ENCODE data around the gene ALG1L2.
"Not testable (repeated sequence)": the region's sequence is repeated elsewhere in the genome, so short reads cannot be mapped to it uniquely, and the experiment has no call there.

ALG1L2 gene, protein sequence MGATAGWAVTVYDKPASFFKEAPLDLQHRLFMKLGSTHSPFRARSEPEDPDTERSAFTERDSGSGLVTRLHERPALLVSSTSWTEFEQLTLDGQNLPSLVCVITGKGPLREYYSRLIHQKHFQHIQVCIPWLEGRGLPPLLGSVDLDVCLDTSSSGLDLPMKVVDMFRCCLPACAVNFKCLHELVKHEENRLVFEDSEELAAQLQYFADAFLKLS

DNA sequence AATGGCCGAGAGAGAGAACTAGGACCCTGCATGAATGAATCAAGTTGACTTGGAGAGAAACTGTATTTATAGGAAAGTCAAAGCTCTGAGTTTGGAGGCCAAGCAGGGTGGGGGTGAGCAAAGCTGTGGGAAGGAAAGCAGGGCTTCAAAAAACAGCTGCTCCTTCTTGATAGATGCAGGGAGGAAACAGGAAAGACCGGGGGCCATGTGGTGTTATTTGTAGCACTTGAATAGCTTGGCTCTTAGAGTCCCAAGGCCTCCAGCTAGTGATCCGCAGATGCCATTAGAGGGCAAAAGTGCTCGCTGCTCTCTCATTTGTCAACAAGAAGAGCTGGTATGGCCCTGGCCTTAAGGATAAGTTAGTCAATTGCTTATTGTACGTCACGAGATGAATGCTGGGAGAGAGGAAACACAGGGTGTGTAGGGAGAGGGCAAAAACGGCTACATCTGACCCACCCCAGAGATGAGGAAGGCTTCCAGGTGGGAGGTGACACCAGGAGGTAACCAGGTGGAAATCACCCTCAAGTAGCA is at the start of gene ALG1L2:
Gene ALG1L2 (plus strand): TSS at position 481 of the 531 bp plus-strand sequence. CDS start 186 bp downstream, outside the sequence.
- DNase-seq: no peak

DNA sequence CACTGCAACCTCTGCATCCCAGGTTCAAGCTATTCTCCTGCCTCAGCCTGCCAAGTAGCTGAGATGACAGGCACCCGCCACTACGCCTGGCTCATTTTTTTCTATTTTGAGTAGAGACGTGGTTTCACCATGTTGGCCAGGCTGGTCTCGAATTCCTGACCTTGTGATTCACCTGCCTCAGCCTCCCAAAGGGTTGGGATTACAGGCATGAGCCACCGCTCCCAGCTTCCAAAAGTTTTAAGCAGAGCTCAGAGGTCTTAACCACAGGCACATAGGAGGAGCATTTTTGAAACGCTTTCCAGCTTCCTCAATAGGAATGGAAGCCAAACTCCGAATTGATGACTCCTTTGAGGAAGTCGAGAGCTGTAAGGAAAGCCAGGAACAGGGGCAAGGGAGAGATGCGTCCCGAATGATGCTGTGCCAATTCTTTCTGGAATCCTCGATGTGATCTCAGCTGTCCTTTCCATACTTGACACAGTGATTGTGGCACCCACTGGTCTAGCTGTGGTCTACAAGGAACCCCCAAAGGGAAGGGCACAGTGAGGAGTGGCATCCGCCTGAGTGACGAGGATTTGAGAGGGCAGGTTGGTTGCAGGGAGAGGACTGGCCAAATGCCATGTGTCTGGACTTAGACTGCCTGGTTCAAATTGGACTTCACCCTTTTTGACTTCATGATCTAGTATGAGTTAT is 44.4 kb upstream of the ALG1L2 start:
- not testable (repeated sequence) for DNase-seq

DNA sequence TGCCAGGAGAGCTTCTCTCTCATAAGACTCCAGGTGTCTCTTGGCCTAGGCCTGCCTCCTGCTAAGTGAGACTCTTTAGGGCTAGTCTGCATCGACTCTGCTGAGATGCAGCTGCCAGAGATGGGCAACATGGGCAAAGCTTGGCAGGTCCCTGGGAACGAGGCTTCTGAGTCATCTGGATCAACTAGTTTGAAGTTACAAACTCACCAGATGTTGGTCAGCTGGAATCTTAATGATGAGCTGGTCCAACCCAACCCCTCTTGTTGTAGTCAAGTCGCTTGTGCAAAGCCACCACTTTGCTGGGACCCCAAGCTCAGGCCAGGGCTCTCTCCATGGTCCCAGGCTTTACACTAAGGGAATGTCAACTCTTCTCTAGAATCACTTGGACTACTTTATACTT is 38.9 kb upstream of the ALG1L2 start:
- not testable (repeated sequence) for DNase-seq

DNA sequence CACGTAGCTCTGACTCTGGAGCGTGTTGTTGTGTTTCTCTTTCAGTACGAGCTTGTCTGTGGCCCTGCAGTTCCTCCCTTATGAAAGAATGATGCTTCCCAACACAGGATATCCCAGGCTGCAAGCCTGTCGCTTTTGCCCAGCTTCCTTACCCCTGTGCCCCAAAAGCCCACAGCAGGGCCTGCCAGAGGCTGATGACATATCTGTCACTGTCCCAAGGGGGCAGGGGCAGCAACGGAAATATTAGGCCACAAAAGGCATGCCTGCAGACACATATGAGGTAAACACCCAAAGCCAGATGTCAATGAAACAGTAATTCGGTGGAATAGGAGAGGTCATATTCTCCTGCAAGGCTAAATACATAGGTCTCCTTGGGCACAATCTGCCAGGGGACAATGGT is 38.0 kb upstream of the ALG1L2 start:
- DNase-seq: not testable (repeated sequence)

DNA sequence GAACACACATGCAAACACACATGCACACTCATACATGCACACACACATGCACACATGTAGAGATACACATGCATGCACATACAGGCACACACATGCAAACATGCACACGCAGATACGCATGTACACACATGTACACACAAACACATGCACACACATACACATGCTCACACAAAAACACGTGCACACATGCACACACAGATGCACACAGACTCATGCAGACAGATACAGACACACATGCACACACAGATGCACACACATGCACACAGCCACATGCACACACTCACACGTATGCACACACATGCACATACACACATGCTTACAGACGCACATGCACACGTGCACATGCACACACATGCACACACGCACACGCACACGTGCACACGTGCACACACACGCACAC is 37.3 kb upstream of the ALG1L2 start:
- DNase-seq: no peak

DNA sequence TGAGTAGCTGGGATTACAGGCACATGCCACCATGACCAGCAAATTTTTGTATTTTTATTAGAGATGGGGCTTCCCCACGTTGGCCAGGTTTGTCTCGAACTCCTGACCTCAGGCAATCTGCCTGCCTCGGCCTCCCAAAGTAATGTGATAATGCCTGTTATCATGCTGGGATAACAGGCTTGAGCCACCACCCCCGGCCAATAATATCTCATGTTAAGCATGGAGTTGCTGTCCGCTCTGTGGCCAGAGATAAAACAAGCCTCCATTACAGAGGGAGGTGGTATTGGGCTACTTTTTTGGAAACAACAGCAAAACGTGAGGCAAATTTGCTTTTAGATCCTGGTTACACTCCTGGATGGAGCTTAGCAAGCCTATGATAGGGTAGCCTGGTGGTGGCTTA is 32.9 kb upstream of the ALG1L2 start:
- DNase-seq: no peak

DNA sequence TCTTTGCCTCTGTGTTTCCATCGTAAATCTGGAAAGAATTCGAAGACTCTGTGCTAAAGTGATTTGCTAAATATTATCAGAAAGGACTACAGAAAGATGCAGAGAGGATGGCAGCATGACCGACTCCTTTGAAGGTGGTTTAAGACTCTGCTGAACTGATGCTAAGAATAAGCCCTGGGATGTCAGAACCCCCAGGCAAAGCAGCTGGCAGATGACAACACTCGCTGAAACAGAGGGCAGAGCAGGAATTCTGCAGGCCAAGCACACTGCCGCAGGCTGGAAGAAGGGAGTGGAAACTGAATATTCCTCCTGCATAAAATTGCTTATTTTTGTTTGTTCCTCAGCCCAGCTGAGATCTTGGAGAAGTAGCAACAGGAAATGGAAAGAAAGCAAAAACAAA is 29.3 kb upstream of the ALG1L2 start:
- DNase-seq: not testable (repeated sequence)

DNA sequence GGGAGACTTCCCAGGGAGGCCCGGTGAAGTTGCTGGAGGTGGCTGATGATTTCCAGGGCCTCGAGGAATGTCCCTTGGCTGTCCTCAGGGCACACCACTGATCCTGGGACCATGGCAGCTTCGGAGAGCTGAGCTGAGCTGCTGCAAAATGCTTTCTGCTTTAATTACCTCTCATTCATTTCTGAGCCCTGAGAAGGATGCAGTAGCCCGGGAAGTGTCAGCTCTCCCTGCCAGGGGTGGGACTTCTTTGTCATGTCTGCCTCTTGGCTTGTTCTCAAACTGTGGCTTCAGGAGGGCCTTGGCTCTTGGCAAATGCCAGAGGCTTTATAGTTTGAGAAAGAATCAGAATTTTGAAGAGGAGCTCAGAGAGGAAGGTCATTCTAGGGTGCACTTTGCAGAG is 28.7 kb upstream of the ALG1L2 start:
- not testable (repeated sequence) for DNase-seq

DNA sequence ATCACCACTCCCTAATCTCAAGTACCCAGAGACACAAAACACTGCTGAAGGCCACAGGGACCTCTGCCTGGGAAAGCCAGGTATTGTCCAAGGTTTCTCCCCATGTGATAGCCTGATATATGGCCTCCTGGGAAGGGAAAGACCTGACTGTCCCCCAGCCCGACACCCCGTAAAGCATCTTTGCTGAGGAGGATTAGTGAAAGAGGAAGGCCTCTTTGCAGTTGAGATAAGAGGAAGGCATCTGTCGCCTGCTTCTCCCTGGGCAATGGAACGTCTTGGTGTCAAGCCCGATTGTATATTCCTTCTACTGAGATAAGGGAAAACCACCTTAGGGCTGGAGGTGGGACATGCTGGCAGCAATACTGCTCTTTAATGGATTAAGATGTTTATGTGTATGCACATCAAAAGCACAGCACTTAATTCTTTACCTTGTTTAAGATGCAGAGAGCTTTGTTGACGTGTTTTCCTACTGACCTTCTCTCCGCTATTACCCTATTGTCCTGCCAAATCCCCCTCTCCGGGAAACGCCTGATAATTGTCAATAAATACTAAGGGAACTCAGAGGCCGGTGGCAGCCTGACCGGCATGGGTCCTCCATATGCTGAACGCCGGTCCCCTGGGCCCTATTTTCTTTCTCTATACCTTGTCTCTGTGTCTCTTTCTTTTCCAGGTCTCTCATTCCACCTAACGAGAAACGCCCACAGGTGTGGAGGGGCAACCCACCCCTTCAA is 23.9 kb upstream of the ALG1L2 start:
- DNase-seq: not testable (repeated sequence)

DNA sequence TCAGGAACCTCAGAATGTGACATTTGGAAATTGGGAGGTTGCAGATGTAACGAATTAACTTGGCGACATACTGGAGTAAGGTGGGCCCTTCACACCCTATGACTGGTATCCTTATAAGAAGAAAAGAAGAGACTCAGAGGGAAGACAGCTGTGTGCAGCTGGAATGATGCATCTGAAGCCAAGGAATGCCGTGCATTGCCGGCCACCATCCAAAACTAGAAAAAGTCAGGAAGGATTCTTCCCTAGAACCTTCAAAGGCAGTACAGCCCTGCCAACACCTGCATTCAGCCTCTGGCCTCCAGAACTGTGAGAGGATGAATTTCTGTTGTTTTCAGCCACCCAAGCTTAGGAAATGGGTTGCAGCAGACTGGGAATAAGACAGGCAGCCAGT is 23.4 kb upstream of the ALG1L2 start:
- not testable (repeated sequence) for DNase-seq

DNA sequence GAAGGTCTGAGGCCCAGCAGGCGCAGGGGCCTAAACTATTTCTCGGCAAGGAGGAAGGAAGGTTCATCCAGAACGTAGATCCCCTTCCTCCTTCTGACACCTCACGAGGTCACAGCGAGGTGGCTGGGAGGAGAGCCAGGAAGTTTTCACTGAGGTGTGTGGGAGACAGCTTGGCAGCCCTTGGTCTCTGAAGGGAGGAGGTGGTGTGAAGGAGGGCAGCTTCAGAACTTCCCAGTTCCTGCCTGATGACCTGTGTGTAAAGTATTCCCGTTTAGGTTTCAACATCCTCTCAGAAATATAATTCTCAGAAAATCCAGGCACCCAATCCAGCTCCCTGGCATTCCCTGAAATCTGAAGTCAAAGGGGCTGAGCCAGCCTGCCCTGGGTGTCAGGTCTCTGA is 22.9 kb upstream of the ALG1L2 start:
- DNase-seq: not testable (repeated sequence)

DNA sequence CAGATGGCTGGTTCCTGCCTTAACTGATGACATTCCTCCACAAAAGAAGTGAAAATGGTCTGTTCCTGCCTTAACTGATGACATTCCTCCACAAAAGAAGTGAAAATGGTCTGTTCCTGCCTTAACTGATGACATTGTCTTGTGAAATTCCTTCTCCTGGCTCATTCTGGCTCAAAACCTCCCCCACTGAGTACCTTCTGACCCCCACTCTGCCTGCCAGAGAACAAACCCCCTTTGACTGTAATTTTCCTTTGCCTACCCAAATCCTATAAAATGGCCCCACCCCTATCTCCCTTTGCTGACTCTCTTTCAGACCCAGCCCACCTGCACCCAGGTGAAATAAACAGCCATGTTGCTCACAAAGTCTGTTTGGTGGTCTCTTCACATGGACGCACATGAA is 22.5 kb upstream of the ALG1L2 start:
- DNase-seq: not testable (repeated sequence)

DNA sequence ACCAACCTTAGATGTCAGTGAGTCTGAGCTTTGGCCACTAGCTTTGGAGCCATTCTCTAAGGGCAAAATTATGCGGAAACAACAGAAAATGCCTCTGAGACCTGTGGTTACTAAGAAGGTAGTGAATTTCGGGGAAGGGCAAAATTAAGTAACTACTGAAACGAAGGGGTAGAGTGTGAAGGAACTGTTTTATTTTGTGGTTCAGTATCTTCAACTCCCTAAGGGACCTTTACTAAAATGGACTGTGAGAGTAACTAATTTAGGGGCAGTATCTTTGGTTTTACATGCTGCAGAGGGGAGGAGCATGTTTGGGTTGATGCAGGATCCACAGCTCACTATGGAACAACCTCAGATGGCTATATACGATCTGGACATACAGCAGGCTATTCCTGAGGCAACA is 8.0 kb upstream of the ALG1L2 start:
- no peak for DNase-seq

DNA sequence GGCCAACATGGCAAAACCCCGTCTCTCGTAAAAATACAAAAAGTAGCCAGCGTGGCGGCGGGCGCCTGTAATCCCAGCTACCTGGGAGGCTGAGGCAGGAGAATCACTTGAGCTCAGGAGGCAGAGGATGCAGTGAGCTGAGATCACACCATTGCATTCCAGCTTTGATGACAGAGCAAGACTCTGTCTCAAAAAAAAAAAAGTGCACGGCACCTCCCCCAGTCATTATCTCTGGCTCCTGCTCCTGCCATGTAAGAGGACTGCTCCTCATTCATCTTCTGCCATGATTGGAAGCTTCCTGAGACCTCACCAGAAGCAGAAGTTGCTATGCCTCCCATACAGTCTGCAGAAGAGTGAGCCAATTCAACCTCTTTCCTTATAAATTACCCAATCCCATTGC is 4.0 kb upstream of the ALG1L2 start:
- DNase-seq: no peak

DNA sequence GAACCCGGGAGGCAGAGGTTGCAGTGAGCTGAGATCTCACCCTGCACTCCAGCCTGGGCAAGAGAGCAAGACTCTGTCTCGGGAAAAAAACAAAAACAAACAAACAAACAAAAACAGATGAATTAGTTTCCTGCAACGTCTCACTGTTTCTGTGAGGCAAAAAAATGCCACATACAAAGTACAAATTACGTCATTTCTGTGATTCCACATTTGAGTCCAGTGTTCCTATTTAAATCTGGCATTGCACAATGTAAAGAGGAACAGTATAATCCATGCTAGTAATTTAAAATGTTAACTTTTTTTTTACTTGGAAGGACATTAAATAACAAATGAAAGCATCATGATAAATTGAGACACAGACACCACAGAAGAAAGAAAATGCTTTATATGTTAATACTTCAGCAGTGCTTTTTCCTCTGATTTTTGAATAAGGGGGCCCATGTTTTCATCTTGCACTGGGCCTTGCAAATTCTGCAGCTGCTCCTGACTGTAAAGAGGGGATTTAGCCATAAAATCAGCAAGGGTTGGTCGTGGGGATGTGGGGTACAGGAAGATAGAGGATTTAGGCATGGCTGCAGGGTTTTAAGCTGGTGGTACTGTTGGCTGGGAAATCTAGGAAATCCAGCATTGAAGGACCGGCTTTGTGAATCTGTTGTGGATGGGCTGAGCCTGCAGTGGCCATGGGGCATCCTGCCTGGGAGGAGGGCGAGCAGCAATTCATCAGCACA is 1.9 kb downstream of the ALG1L2 start:
- DNase-seq: not testable (repeated sequence)

DNA sequence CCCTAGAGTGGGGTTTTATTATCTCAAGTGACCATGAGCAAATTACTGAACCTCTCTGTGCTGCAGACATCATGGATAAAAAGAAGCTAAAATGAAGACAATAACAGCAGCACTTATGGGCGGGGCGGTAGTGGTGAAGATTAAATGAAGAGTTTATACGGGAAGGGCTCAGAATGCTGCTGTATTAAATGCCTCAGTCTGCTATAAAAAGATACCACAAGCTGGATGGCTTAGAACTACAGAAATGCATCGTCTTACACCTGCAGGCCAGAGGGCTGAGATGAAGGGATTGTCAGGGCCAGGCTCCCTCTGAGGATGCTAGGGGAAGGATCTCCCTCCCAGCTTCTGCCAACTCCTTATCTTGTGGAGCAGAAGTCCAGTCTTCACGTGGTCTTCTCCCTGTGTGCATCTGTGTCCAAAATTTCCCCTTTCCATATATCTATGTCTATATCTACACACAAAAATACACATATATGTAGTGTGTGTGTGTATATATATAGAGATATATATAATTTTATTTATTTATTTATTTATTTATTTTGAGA is 2.9 kb downstream of the ALG1L2 start:
- no peak for DNase-seq

DNA sequence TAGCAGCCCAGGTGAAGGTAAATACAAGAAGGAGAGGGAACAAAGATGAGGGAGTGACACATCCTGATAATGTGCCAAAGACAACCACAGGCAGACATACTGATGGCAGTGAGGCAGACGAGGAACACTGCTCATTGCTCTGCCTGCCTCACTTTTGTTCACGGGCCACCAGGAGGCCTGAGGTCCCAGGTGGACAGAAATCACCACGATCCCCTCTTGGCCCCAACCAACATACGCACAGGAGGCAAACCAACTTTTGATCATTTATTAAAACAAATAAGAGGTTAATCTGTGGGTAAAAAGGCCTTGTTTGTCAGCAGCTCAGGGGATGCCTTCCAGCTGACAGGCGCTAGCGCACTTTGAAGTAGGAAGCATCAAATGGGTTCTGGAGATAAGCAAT is 4.2 kb downstream of the ALG1L2 start:
- no peak for DNase-seq

DNA sequence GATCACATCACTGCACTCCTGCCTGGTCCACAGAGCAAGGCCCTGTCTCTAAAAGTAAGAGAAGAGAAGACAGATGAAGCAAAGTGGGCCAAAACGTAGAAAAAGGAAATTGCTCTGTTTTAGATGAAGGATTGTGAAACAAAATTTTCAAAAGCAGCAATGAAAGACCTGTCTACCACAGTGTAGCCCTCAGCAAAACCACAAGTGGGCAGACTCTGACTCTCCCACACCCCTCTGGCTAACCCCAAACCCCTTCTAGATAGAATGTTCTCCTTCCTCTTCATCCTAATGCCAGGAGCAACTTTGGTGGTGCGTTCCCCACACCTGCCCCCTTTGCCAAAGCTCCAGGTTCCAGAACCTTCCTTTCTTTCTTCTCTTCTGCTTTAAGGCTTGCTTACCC is 5.0 kb downstream of the ALG1L2 start:
- DNase-seq: not testable (repeated sequence)

DNA sequence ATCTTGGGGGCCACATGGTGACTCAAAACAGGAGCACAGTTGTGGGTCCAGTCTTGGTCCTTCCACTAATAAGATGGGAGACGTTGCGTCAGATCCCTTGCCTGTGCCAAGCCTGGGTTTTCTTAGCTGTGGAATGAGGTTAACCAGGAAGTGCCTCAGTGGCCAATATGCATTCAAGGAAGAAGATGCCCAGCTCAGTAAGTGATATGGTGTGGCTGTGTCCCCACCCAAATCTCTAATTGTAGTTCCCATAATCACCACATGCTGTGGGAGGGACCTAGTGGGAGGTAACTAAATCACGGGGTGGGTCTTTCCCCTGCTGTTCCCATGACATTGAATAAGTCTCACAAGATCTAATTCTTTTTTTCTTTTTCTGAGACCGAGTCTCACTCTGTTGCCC is 6.4 kb downstream of the ALG1L2 start:
- DNase-seq: no peak

DNA sequence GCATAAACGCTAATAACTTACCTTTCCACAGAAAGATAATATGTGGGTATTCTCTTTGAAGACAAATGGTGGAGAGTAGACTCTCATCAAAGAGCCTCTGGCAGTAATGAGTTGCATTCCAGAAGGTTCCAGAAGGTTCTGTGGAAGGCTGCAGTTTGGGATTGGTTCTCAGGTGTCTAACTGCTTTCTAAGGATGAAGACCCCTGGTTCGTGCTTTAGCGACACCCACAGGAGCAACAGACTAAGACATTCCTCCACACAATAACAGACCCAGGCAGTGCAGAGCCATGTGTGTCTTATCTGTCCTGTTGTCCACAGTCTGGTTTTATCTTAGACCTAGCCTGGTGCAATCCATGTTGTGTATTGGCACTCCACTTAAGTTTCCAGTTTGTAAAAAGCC is 9.1 kb downstream of the ALG1L2 start:
- DNase-seq: not testable (repeated sequence)

DNA sequence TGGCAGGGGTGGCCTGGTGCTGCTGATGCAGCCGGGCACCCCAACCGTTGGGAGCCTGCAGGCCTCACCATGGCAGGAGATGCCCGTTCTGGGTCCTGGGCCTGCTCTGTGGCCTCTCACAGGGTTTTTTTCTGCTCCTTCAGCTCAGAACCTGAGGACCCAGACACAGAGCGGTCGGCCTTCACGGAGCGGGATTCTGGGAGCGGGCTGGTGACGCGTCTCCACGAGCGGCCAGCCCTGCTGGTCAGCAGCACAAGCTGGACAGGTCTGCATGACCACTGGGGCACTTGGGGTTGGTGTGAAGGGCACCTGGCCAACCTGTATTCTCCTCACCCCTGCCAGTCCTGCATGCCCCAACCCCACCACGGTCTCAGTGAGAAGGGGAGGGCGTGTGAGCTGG is 10.3 kb downstream of the ALG1L2 start:
- no peak for DNase-seq

DNA sequence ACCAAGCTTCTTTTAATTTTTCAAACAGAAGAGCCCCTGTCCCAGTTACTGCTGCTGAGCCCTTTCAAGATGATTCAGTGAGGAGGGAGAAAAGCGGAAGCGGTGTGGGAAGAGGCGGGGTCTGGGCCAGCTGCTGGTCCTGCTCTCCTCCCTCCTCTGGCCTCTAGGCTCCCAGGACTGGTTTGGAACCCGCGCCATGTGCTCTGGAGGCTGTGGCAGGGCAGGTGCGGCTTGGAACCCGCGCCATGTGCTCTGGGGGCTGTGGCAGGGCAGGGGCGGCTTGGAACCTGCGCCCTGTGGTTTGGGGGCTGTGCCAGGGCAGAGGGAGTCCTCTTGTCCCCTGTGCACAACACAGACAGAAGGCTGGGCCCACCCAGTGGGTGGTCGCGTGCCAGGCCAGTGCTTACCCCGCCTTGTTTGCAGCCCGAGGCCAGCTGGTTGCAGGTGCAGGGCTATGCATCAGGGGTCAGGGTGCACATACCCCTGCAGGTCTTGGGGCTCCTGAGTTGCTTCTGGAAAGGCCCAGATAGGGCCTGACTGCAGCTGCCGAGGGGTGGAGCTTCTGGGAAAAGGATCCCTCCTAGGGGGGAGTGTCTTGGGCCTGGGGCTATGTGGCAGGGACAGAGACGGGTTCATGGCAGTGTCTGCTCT is 12.2 kb downstream of the ALG1L2 start:
- DNase-seq: peak; percentile 28
